Progenitor cell of endocrine pancreas (in vitro differentiated cells): ENCODE data around the gene ARL4A. TPM values are rescaled to one million over a fixed set of nuclear protein-coding genes. Genes with fewer than 3 reads are reported as not detected.

Experiments
- DNase-seq: peaks from one replicate; pipeline ENCODE4 v3.0.0; 2021; ENCODE audit warnings: low spot score; ENCODE audit not compliant: unreplicated experiment
- H3K27ac Mint-ChIP-seq: 2 replicates; pipeline ENCODE4 v1.8.0; 2021; ENCODE audit warnings: mild to moderate bottlenecking, moderate library complexity, mixed read lengths
- H3K27me3 Mint-ChIP-seq: 2 replicates; pipeline ENCODE4 v1.8.0; 2021; ENCODE audit warnings: mixed read lengths
- H3K36me3 Mint-ChIP-seq: 2 replicates; pipeline ENCODE4 v1.8.0; 2022; ENCODE audit warnings: mixed read lengths; ENCODE audit not compliant: insufficient read depth
- H3K4me1 Mint-ChIP-seq: 2 replicates; pipeline ENCODE4 v1.8.0; 2021; ENCODE audit warnings: low read depth, mixed read lengths
- H3K4me3 Mint-ChIP-seq: 2 replicates; pipeline ENCODE4 v1.8.0; 2021; ENCODE audit warnings: low read depth, mild to moderate bottlenecking, moderate library complexity, mixed read lengths
- H3K9me3 Mint-ChIP-seq: 2 replicates; pipeline ENCODE4 v1.8.0; 2021; ENCODE audit warnings: low read depth, mixed read lengths
- total RNA-seq: library from RNA; stranded (reverse); gene quantifications from 2 replicates; pipeline ENCODE4 v1.2.1, GENCODE V29; 2021
- TF ChIP-seq, protein P1 (sequence below): fragments of 200-600 bp; sonication (generic); IDR thresholded peaks from one replicate; pipeline ENCODE4 v1.5.0; 2021; ENCODE audit warnings: antibody characterized with exemption, mild to moderate bottlenecking; ENCODE audit not compliant: unreplicated experiment

The ARL4A gene
- total RNA-seq, 1 donor from 2014 or later: 10.9 TPM

DNA sequence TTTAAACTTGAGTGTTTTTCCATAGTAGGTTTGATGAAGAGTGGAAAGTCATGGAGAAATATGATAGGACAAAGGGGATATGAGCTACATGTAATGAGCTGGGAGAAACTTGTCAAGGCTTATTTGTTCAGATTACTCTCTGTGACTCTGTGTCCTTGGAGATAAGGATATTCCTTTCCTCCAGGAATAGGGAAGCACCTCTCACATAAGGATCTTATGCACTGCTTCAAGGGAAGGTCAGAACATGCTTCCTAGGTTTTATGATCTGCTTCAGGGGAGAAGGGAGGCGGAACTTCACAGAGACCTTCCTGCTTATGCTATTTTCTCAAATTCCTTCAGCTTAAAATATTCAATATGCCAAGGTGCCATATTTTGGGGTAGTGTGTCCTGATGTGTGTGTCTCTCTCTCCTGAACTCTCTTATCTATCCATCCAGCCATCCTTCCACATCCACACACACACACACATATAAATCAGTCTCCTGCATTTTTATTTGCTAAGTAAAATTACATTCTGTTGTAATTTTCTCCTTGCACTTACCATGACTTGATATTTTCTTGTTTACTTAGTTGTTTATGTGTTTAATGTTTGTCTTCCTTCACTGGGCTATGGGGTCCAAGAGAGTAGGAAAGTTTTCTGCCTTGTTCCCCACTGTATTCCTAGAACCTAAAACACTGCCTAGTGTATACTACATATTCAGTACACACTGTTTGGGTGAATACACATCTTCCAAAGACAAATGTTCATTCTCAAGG is 26.4 kb downstream of the ARL4A start:
- peaks cover 13% of the 10 kb centered on the region for H3K4me1 Mint-ChIP-seq
- TF ChIP-seq, protein P1, sequence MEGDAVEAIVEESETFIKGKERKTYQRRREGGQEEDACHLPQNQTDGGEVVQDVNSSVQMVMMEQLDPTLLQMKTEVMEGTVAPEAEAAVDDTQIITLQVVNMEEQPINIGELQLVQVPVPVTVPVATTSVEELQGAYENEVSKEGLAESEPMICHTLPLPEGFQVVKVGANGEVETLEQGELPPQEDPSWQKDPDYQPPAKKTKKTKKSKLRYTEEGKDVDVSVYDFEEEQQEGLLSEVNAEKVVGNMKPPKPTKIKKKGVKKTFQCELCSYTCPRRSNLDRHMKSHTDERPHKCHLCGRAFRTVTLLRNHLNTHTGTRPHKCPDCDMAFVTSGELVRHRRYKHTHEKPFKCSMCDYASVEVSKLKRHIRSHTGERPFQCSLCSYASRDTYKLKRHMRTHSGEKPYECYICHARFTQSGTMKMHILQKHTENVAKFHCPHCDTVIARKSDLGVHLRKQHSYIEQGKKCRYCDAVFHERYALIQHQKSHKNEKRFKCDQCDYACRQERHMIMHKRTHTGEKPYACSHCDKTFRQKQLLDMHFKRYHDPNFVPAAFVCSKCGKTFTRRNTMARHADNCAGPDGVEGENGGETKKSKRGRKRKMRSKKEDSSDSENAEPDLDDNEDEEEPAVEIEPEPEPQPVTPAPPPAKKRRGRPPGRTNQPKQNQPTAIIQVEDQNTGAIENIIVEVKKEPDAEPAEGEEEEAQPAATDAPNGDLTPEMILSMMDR: no peak
- no peak overlapping the region for H3K4me3 Mint-ChIP-seq
- H3K27me3 Mint-ChIP-seq: no peaks in the 10 kb centered on the region
- H3K36me3 Mint-ChIP-seq: no peaks in the 10 kb centered on the region
- no peak overlapping the region for H3K27ac Mint-ChIP-seq
- DNase-seq: no peak
- no peaks in the 10 kb centered on the region for H3K9me3 Mint-ChIP-seq

GRCh38 chr7:12714379-12714737 is 26.9 kb downstream of the ARL4A start:
- DNase-seq: no peak
- Mint-ChIP-seq H3K4me3 (no peak overlapping the region), H3K27me3 (no peaks in the 10 kb centered on the region), H3K4me1 (peaks cover 13% of the 10 kb centered on the region), H3K9me3 (no peaks in the 10 kb centered on the region), H3K27ac (no peak overlapping the region), H3K36me3 (no peaks in the 10 kb centered on the region)
- TF ChIP-seq, protein P1: no peak

- TF ChIP-seq, protein P1: no peak
- Mint-ChIP-seq H3K27ac (peak overlapping the region; percentile 95), H3K4me1 (peaks cover 13% of the 10 kb centered on the region), H3K36me3 (no peaks in the 10 kb centered on the region), H3K4me3 (peak overlapping the region; percentile 41), H3K27me3 (no peaks in the 10 kb centered on the region), H3K9me3 (no peaks in the 10 kb centered on the region)
- no peak for DNase-seq
These were observed 28.1 kb downstream of the ARL4A start for GRCh38 chr7:12715372-12716133.

DNA sequence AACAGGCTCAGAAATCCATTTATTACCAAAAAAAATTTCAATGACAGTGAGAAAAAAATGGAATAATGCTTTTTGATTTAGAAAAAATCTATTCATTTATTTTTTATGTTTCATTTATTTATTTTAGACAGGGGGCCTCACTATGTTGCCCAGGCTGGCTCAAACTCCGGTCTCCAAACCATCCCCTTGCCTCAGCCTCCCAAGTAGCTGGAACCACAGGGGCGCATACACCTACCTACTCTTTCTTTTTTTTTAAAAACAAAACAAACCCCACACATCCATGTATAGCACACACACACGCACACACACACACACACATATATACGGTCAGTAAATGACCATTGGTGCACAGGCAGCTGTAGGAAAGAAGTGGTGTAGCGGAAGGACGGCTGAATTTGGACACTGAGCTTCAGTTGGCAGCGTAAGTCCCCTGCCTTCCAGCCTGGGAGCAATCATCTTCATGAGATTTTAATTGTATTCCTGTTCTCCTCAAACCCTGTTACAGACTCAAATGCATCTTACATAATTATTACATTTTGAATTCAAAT is 28.8 kb downstream of the ARL4A start:
- no peaks in the 10 kb centered on the region for H3K36me3 Mint-ChIP-seq
- H3K27ac Mint-ChIP-seq: peak overlapping the region; percentile 95
- H3K27me3 Mint-ChIP-seq: no peaks in the 10 kb centered on the region

GRCh38 chr7:12716722-12717121 is 29.3 kb downstream of the ARL4A start:
- TF ChIP-seq, protein P1: no peak
- Mint-ChIP-seq H3K36me3 (no peaks in the 10 kb centered on the region), H3K27me3 (no peaks in the 10 kb centered on the region), H3K4me3 (no peak overlapping the region), H3K27ac (no peak overlapping the region), H3K4me1 (peaks cover 13% of the 10 kb centered on the region), H3K9me3 (no peaks in the 10 kb centered on the region)
- no peak for DNase-seq

More for the DNA sequence above, 28.8 kb downstream of the ARL4A start:
- Mint-ChIP-seq H3K4me1 (peaks cover 13% of the 10 kb centered on the region), H3K4me3 (no peak overlapping the region), H3K9me3 (no peaks in the 10 kb centered on the region)
- no peak for DNase-seq
- TF ChIP-seq, protein P1: no peak
